A549 treated with CORT108297 at 1 μM for 4 hours (cell line): Measurements from ENCODE around the gene ANKRD40. TPM values are rescaled to one million over a fixed set of nuclear protein-coding genes. Genes with fewer than 3 reads are reported as not detected.

ENCODE experiments used
- total RNA-seq: library from RNA; stranded (reverse); fragments of 200-300 nt; extraction: Qiagen RNA extraction; gene quantifications from 5 replicates; pipeline ENCODE4 v1.2.3, GENCODE V29; 2022

ANKRD40 gene
- total RNA-seq: 44.1 to 49.4 TPM (median 46.6 TPM) in 5 replicates

GRCh38 chr17:50707289-50708049 lies at the start of gene ANKRD40:
ANKRD40 (minus strand) TSS chr17:50707914; CDS start chr17:50707654, 260 bp downstream.

DNA sequence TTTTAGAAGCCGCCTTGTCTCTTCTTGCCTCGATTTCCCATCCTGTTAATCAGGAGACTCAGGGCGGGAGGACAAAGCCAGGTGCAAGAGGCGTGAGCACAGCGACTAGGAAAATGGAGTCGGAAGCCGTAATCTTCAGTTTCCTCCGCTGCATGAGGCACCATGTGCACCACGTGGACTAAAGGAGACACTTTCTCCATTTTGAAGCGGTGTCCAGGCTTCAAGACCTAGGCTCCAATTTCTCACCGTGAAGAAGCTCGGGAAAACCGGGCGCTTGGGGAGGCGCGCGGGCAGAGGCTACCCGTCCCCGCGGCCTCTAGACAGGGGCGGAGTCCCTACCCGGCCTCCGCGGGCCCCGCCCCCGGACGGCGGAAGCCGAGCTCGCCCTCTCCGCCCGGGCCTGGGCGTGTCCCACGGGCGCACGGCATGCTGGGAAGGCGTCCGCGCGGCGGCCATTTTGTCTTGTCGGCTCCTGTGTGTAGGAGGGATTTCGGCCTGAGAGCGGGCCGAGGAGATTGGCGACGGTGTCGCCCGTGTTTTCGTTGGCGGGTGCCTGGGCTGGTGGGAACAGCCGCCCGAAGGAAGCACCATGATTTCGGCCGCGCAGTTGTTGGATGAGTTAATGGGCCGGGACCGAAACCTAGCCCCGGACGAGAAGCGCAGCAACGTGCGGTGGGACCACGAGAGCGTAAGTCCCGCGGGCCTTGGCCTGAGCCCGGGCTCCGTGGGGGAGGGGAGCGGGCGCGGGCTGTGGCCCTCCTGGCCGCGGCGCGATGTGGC lies 11.6 kb upstream of the ANKRD40 start, which contains the start of gene LUC7L3:
Gene LUC7L3, plus strand, starts transcription at position 460 of the 780 bp plus-strand sequence. Its CDS starts 130 bp downstream, at position 590.

Other genes with a start within 250 kb of the ANKRD40 start
- not detected in 5 replicates for gene CHAD, start 239.0 kb downstream of the ANKRD40 start, total RNA-seq
- gene RSAD1, start 229.1 kb downstream of the ANKRD40 start, total RNA-seq: 29.2 to 39.8 TPM (median 35.9 TPM) in 5 replicates
- 0.53 to 1.0 TPM (median 0.69 TPM) in 5 replicates for gene MYCBPAP, start 199.5 kb downstream of the ANKRD40 start, total RNA-seq
- 0.09 to 0.32 TPM (median 0.21 TPM) in 5 replicates for gene EPN3, start 175.2 kb downstream of the ANKRD40 start, total RNA-seq
- 62.3 to 91.7 TPM (median 88.3 TPM) in 5 replicates for gene SPATA20, start 160.7 kb downstream of the ANKRD40 start, total RNA-seq
- 2.9 to 4.7 TPM (median 4.4 TPM) in 5 replicates for gene CACNA1G, start 147.2 kb downstream of the ANKRD40 start, total RNA-seq
- 118 to 153 TPM (median 145 TPM) in 5 replicates for gene ABCC3, start 73.0 kb downstream of the ANKRD40 start, total RNA-seq
- 62.9 to 117 TPM (median 86.6 TPM) in 5 replicates for gene LUC7L3, start 11.7 kb upstream of the ANKRD40 start, total RNA-seq
- not detected in 5 replicates for gene ANKRD40CL, start 59.6 kb upstream of the ANKRD40 start, total RNA-seq
- gene WFIKKN2, start 127.7 kb upstream of the ANKRD40 start, total RNA-seq: 0.03 TPM in 1 of 5 replicates, not detected in the others
- gene TOB1, start 158.4 kb upstream of the ANKRD40 start, total RNA-seq: 81.2 to 104 TPM (median 85.2 TPM) in 5 replicates